GM18526 (cell line): Measurements from ENCODE around the gene KLHL42.

ENCODE experiments used
- POLR2A ChIP-seq: IDR thresholded peaks from 3 replicates; pipeline ENCODE4 v1.6.1; 2011; ENCODE audit not compliant: insufficient read length; ENCODE audit errors: extremely low read depth

KLHL42 gene

GRCh38 chr12:27824126-27824842 is 44.3 kb downstream of the KLHL42 start:
- TF ChIP-seq POLR2A: no peak

- TF ChIP-seq POLR2A: no peak
Measured at GRCh38 chr12:27826076-27826475, 46.0 kb downstream of the KLHL42 start.

- TF ChIP-seq POLR2A: no peak
Measured at GRCh38 chr12:27828196-27828595, 48.2 kb downstream of the KLHL42 start.

- TF ChIP-seq POLR2A: no peak
Measured at GRCh38 chr12:27838543-27839185, 58.6 kb downstream of the KLHL42 start.

- TF ChIP-seq POLR2A: no peak
Measured at GRCh38 chr12:27840229-27840999, 60.4 kb downstream of the KLHL42 start.

GRCh38 chr12:27841392-27841882 is 61.4 kb downstream of the KLHL42 start:
- no peak for TF ChIP-seq POLR2A

- no peak for TF ChIP-seq POLR2A
Measured at GRCh38 chr12:27843714-27844245, 63.7 kb downstream of the KLHL42 start.

GRCh38 chr12:27844366-27845090 is 64.5 kb downstream of the KLHL42 start:
- no peak for TF ChIP-seq POLR2A

- TF ChIP-seq POLR2A: no peak
Measured at GRCh38 chr12:27845187-27845586, 65.2 kb downstream of the KLHL42 start.

- TF ChIP-seq POLR2A: no peak
Measured at GRCh38 chr12:27851311-27851710, 71.3 kb downstream of the KLHL42 start.

- no peak for TF ChIP-seq POLR2A
Measured at GRCh38 chr12:27852117-27852516, 72.1 kb downstream of the KLHL42 start.
